ENCODE measurements around the gene MRGPRF.

MRGPRF gene

GRCh38 chr11:69014898-69015549 lies 2.0 kb upstream of the MRGPRF start:
- H3K4me3 ChIP-seq (ENCODE audit: low read depth, low read length) = no peak overlapping the region
- DNase-seq = no peak
- no peaks in the 10 kb centered on the region for H3K27me3 ChIP-seq
- peaks cover 14% of the 10 kb centered on the region for H3K4me1 ChIP-seq
- no peak for TF ChIP-seq CTCF (IDR thresholded peaks at IDR 0.05; ENCODE audit: low read depth, low read length)
- no peaks in the 10 kb centered on the region for H3K36me3 ChIP-seq
- no peaks in the 10 kb centered on the region for H3K9me3 ChIP-seq

GRCh38 chr11:69014084-69014851 lies 1.2 kb upstream of the MRGPRF start:
- Histone ChIP-seq H3K36me3 (no peaks in the 10 kb centered on the region), H3K4me1 (peaks cover 14% of the 10 kb centered on the region), H3K4me3 (ENCODE audit: low read depth, low read length) (peak overlapping the region; percentile 43), H3K9me3 (no peaks in the 10 kb centered on the region), H3K27me3 (no peaks in the 10 kb centered on the region)
- no peak for DNase-seq
- TF ChIP-seq CTCF (IDR thresholded peaks at IDR 0.05; ENCODE audit: low read depth, low read length) = no peak

GRCh38 chr11:69012092-69013008 lies 696 bp downstream of the MRGPRF start:
- Histone ChIP-seq H3K36me3 (no peaks in the 10 kb centered on the region), H3K4me1 (peaks cover 20% of the 10 kb centered on the region), H3K27me3 (no peaks in the 10 kb centered on the region), H3K9me3 (no peaks in the 10 kb centered on the region), H3K4me3 (ENCODE audit: low read depth, low read length) (no peak overlapping the region)
- TF ChIP-seq CTCF (IDR thresholded peaks at IDR 0.05; ENCODE audit: low read depth, low read length) = no peak
- no peak for DNase-seq

- Histone ChIP-seq H3K9me3 (no peaks in the 10 kb centered on the region), H3K4me1 (peaks cover 20% of the 10 kb centered on the region), H3K36me3 (no peaks in the 10 kb centered on the region), H3K27me3 (no peaks in the 10 kb centered on the region), H3K4me3 (ENCODE audit: low read depth, low read length) (no peak overlapping the region)
- TF ChIP-seq CTCF (IDR thresholded peaks at IDR 0.05; ENCODE audit: low read depth, low read length) = no peak
- no peak for DNase-seq
These were observed 1.4 kb downstream of the MRGPRF start for GRCh38 chr11:69011624-69012091.

GRCh38 chr11:69010964-69011623 lies 2.0 kb downstream of the MRGPRF start:
- H3K4me3 ChIP-seq (ENCODE audit: low read depth, low read length) = no peak overlapping the region
- no peak for DNase-seq
- TF ChIP-seq CTCF (IDR thresholded peaks at IDR 0.05; ENCODE audit: low read depth, low read length) = no peak

More at GRCh38 chr11:69010964-69011623, 2.0 kb downstream of the MRGPRF start:
- Histone ChIP-seq H3K4me1 (peaks cover 20% of the 10 kb centered on the region), H3K27me3 (no peaks in the 10 kb centered on the region), H3K36me3 (no peaks in the 10 kb centered on the region), H3K9me3 (no peaks in the 10 kb centered on the region)
